Prostate gland (tissue), 2 donors: Measurements from ENCODE around the gene NR5A2.

Source experiments
- POLR2A ChIP-seq: fragments of 450-650 bp; IDR thresholded peaks from one replicate; pipeline ENCODE4 v1.6.1; 2016; ENCODE audit warnings: antibody characterized with exemption, mild to moderate bottlenecking
- POLR2AphosphoS5 ChIP-seq: sonication (generic); formaldehyde crosslinking; IDR thresholded peaks from one replicate; pipeline ENCODE4 v1.6.1; 2017; ENCODE audit warnings: antibody characterized with exemption
- TF ChIP-seq, protein P1 (sequence below), 4 experiments: fragments of 200-600 bp in 2 of 4; fragments of 450-650 bp in 2 of 4; sonication (generic) in 2 of 4; IDR thresholded peaks; 1 replicate in 3 of 4; 2 replicates in 1 of 4; pipeline ENCODE4 v1.5.1; 2016 to 2019; ENCODE audit warnings: antibody characterized with exemption in 4 of 4, mild to moderate bottlenecking in 2 of 4, moderate library complexity in 2 of 4

DNA sequence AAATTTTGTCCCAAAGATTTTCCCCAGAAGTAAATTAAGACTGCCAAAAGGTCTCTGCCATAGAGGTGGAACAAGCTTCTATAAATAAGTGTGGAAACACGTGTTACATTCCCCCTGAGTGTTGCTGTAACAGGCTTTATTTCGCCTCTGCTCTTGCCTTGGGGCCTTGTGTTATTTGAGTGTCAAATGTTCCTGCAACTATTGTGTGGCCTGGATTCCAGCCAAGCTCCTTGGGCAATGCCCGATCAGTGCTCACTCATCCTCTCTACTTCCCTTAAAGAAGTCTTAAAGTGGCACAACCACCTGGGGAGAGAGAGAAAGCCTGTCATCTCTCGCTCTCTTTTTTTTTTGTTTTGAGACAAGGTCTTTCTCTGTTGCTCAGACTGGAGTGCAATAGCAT lies 156.7 kb downstream of the NR5A2 start:
- TF ChIP-seq POLR2A (no peak), POLR2AphosphoS5 (peak; percentile 15)
- TF ChIP-seq, protein P1, sequence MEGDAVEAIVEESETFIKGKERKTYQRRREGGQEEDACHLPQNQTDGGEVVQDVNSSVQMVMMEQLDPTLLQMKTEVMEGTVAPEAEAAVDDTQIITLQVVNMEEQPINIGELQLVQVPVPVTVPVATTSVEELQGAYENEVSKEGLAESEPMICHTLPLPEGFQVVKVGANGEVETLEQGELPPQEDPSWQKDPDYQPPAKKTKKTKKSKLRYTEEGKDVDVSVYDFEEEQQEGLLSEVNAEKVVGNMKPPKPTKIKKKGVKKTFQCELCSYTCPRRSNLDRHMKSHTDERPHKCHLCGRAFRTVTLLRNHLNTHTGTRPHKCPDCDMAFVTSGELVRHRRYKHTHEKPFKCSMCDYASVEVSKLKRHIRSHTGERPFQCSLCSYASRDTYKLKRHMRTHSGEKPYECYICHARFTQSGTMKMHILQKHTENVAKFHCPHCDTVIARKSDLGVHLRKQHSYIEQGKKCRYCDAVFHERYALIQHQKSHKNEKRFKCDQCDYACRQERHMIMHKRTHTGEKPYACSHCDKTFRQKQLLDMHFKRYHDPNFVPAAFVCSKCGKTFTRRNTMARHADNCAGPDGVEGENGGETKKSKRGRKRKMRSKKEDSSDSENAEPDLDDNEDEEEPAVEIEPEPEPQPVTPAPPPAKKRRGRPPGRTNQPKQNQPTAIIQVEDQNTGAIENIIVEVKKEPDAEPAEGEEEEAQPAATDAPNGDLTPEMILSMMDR (IDR thresholded peaks at IDR 0.05): no peak
